IMR-90 (cell line): Measurements from ENCODE around the gene LIMS2. TPM values are rescaled to one million over a fixed set of nuclear protein-coding genes. Genes with fewer than 3 reads are reported as not detected.
A peak's percentile ranks its signal among the peaks of the same experiment; 100 is the strongest.

Source experiments
- ATAC-seq: fragments of 200-7000 bp; cut with Tn5 transposase; 2 replicates; pipeline ENCODE4 v1.9.1; 2020; ENCODE audit warnings: low read depth, mild to moderate bottlenecking, moderate library complexity
- BruUV-seq: library from RNA; stranded (reverse); fragments of 400-500 nt; replicated peaks from 2 replicates; lab custom pipeline; 2021; lab: Mats Ljungman, UMichigan
- CTCF ChIA-PET: fragments of 300-600 bp; formaldehyde crosslinking; extraction: SDS; loops from one replicate; lab custom pipeline; 2021; ENCODE audit warnings: antibody characterized with exemption; lab: Yijun Ruan, JAX
- POLR2A ChIA-PET: fragments of 300-600 bp; sonication (Branson Sonifier 250); formaldehyde crosslinking; loops from one replicate; lab custom pipeline; 2022; ENCODE audit warnings: antibody characterized with exemption; ENCODE audit not compliant: unreplicated experiment; lab: Charles Lee
- DNase-seq: peaks from one replicate; pipeline ENCODE4 v3.0.0; 2013
- H2AFZ ChIP-seq: replicated peaks from 2 replicates; pipeline ENCODE3; 2013; ENCODE audit warnings: low read length, mild to moderate bottlenecking; ENCODE audit not compliant: poor library complexity
- H2AK5ac ChIP-seq: 2 replicates; pipeline ENCODE4 v1.6.1; 2013; ENCODE audit warnings: low read depth, low read length, inconsistent platforms
- H2AK9ac ChIP-seq: replicated peaks from 2 replicates; pipeline ENCODE3; 2013; ENCODE audit warnings: mild to moderate bottlenecking, low read depth, low read length, moderate library complexity; ENCODE audit not compliant: poor library complexity
- H2BK120ac ChIP-seq: 2 replicates; pipeline ENCODE4 v1.6.1; 2013; ENCODE audit warnings: low read depth, low read length, inconsistent platforms
- H2BK15ac ChIP-seq: 3 replicates; pipeline ENCODE4 v1.6.1; 2013; ENCODE audit warnings: low read depth, low read length, inconsistent platforms
- H2BK20ac ChIP-seq: 2 replicates; pipeline ENCODE4 v1.6.1; 2013; ENCODE audit warnings: low read depth, mild to moderate bottlenecking, inconsistent platforms, low read length, moderate library complexity
- H2BK5ac ChIP-seq: 2 replicates; pipeline ENCODE4 v1.6.1; 2013; ENCODE audit warnings: mild to moderate bottlenecking, low read depth, low read length, inconsistent platforms; ENCODE audit not compliant: poor library complexity, severe bottlenecking
- H3K14ac ChIP-seq: replicated peaks from 2 replicates; pipeline ENCODE4 v1.6.1; 2013; ENCODE audit warnings: low read depth, low read length, inconsistent platforms
- H3K18ac ChIP-seq: 2 replicates; pipeline ENCODE4 v1.6.1; 2013; ENCODE audit warnings: low read depth, low read length, control low read depth
- H3K23ac ChIP-seq: 2 replicates; pipeline ENCODE4 v1.6.1; 2013; ENCODE audit warnings: low read depth, low read length, inconsistent platforms
- H3K27ac ChIP-seq: 2 replicates; pipeline ENCODE4 v1.5.1; 2013; ENCODE audit warnings: mild to moderate bottlenecking, control low read depth, low read length; ENCODE audit not compliant: insufficient read depth
- H3K27me3 ChIP-seq: 2 replicates; pipeline ENCODE4 v1.6.1; 2013; ENCODE audit warnings: low read length; ENCODE audit not compliant: control insufficient read depth, insufficient read depth
- H3K36me3 ChIP-seq: 2 replicates; pipeline ENCODE4 v1.6.1; 2013; ENCODE audit warnings: low read length, mixed read lengths; ENCODE audit not compliant: control insufficient read depth, insufficient read depth
- H3K4ac ChIP-seq: 2 replicates; pipeline ENCODE4 v1.6.1; 2013; ENCODE audit warnings: low read depth, low read length, inconsistent platforms
- H3K4me1 ChIP-seq: 2 replicates; pipeline ENCODE4 v1.6.1; 2013; ENCODE audit warnings: low read length, mixed read lengths; ENCODE audit not compliant: control insufficient read depth, insufficient read depth
- H3K4me2 ChIP-seq: 2 replicates; pipeline ENCODE4 v1.6.1; 2013; ENCODE audit warnings: low read depth, mild to moderate bottlenecking, control low read depth, low read length, moderate library complexity
- H3K4me3 ChIP-seq: 2 replicates; pipeline ENCODE4 v1.5.1; 2013; ENCODE audit warnings: low read depth, mild to moderate bottlenecking, control low read depth, low read length, moderate library complexity; ENCODE audit not compliant: insufficient read depth
- H3K56ac ChIP-seq: 2 replicates; pipeline ENCODE4 v1.6.1; 2013; ENCODE audit warnings: low read length, inconsistent platforms; ENCODE audit not compliant: insufficient read depth; ENCODE audit errors: extremely low read depth
- H3K79me1 ChIP-seq, 2 experiments: 2 replicates each; pipeline ENCODE4 v1.6.1; 2013; ENCODE audit warnings: low read length in 2 of 2, inconsistent platforms in 1 of 2, low read depth in 1 of 2
- H3K9ac ChIP-seq: 2 replicates; pipeline ENCODE4 v1.6.1; 2013; ENCODE audit warnings: low read depth, low read length, control low read depth
- H3K9me1 ChIP-seq: 2 replicates; pipeline ENCODE4 v1.6.1; 2013; ENCODE audit warnings: low read length, inconsistent platforms; ENCODE audit not compliant: insufficient read depth
- H3K9me3 ChIP-seq: 2 replicates; pipeline ENCODE4 v1.6.1; 2013; ENCODE audit warnings: low read length; ENCODE audit not compliant: control insufficient read depth, insufficient read depth
- H4K20me1 ChIP-seq: 2 replicates; pipeline ENCODE4 v1.6.1; 2013; ENCODE audit warnings: low read length, inconsistent platforms; ENCODE audit not compliant: insufficient read depth
- H4K5ac ChIP-seq: 2 replicates; pipeline ENCODE4 v1.6.1; 2013; ENCODE audit warnings: mild to moderate bottlenecking, low read depth, low read length, control low read depth
- H4K8ac ChIP-seq, 2 experiments: 2 replicates each; pipeline ENCODE4 v1.6.1; 2013; ENCODE audit warnings: low read depth in 2 of 2, low read length in 2 of 2, control low read depth in 1 of 2, inconsistent platforms in 1 of 2
- H4K91ac ChIP-seq: 2 replicates; pipeline ENCODE4 v1.6.1; 2013; ENCODE audit warnings: low read depth, low read length, inconsistent platforms; ENCODE audit not compliant: insufficient read depth
- CHD1 ChIP-seq: IDR thresholded peaks from 2 replicates; pipeline ENCODE4 v1.6.1; 2012; ENCODE audit warnings: low read depth, low read length, improper control_type of control experiment
- FOS ChIP-seq: fragments of 150-350 bp; IDR thresholded peaks from 2 replicates; pipeline ENCODE4 v1.6.1; 2016; ENCODE audit warnings: low read depth, low read length
- MXI1 ChIP-seq: IDR thresholded peaks from 2 replicates; pipeline ENCODE4 v1.6.1; 2012; ENCODE audit warnings: low read depth, mild to moderate bottlenecking, low read length, moderate library complexity, borderline replicate concordance
- NFE2L2 ChIP-seq: fragments of 150-350 bp; IDR thresholded peaks from 2 replicates; pipeline ENCODE4 v1.6.1; 2016; ENCODE audit warnings: low read depth, mild to moderate bottlenecking, low read length
- POLR2A ChIP-seq: IDR thresholded peaks from 2 replicates; pipeline ENCODE4 v1.6.1; 2012; ENCODE audit warnings: mild to moderate bottlenecking, low read depth, low read length
- RAD21 ChIP-seq: IDR thresholded peaks from 2 replicates; pipeline ENCODE4 v1.6.1; 2012; ENCODE audit warnings: low read length, improper control_type of control experiment
- RFX5 ChIP-seq: IDR thresholded peaks from 2 replicates; pipeline ENCODE4 v1.8.0; 2012; ENCODE audit warnings: low read depth, mild to moderate bottlenecking, low read length, moderate library complexity
- SMC3 ChIP-seq: fragments of 150-350 bp; IDR thresholded peaks from 2 replicates; pipeline ENCODE4 v1.6.1; 2016; ENCODE audit warnings: low read depth, mild to moderate bottlenecking, antibody characterized with exemption, low read length, moderate library complexity
- WGBS, 2 experiments: methylation state at CpG; one replicate each; pipeline versions ENCODE4 v1.1.5 to v1.1.7; 2013; ENCODE audit warnings: missing lambda C conversion rate in 2 of 2; ENCODE audit not compliant: insufficient read length in 1 of 2; ENCODE audit errors: extremely low coverage in 2 of 2; 5-methylcytosine and 5-hydroxymethylcytosine counted together
- dilution Hi-C: fragments of 300-500 bp; cut with HindIII; formaldehyde crosslinking; loops from one replicate; pipeline ENCODE4 v1.14.3; 2018; ENCODE audit warnings: low sequenced_read_pairs; ENCODE audit not compliant: unreplicated experiment
- in situ Hi-C: fragments of 300-500 bp; cut with MboI; formaldehyde crosslinking; loops from 3 replicates; pipeline ENCODE4 v1.14.3; 2019; ENCODE audit warnings: low sequenced_read_pairs, inconsistent platforms, mixed read lengths
- intact Hi-C: fragments of 100-400 bp; cut with micrococcal nuclease; formaldehyde crosslinking; loops from 2 replicates; pipeline ENCODE4 v1.10.0; 2022
- polyA plus RNA-seq, 3 experiments: library from polyadenylated mRNA; depleted of rRNA; stranded (reverse); fragments of >200 nt; gene quantifications; 2 replicates each; pipeline ENCODE4 v1.2.3, GENCODE V29; 2012; ENCODE audit warnings: low replicate concordance in 1 of 3
- total RNA-seq: library from RNA; depleted of rRNA; stranded (reverse); fragments of >200 nt; gene quantifications from 2 replicates; pipeline ENCODE4 v1.2.3, GENCODE V29; 2012

LIMS2 gene
- total and polyA plus RNA-seq, 2 of the 4 experiments (the other 2 are of a cell fraction), result 1.3 to 18.8 TPM

DNA sequence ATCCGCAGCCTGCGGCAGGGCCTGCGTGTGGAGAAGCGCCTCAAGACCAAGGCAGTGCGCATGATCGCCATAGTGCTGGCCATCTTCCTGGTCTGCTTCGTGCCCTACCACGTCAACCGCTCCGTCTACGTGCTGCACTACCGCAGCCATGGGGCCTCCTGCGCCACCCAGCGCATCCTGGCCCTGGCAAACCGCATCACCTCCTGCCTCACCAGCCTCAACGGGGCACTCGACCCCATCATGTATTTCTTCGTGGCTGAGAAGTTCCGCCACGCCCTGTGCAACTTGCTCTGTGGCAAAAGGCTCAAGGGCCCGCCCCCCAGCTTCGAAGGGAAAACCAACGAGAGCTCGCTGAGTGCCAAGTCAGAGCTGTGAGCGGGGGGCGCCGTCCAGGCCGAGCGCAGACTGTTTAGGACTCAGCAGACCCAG lies 23.9 kb downstream of the LIMS2 start:
- DNase-seq (no peak), ATAC-seq (no peak)
- no peak for TF ChIP-seq NFE2L2
- no peak for TF ChIP-seq RFX5
- no peak for TF ChIP-seq POLR2A
- TF ChIP-seq MXI1, result no peak
- TF ChIP-seq CHD1, result no peak
- TF ChIP-seq SMC3, result no peak
- TF ChIP-seq FOS, result no peak
- no peak for TF ChIP-seq RAD21
- Histone ChIP-seq H2BK15ac (no peak overlapping the region), H3K9me1 (peaks cover 17% of the 10 kb centered on the region; the same call in 1 of the 2 replicates), H2BK120ac (no peak overlapping the region), H4K20me1 (peaks cover 7% of the 10 kb centered on the region), H3K79me1 (peaks cover 0 to 16% of the 10 kb centered on the region in 2 experiments; a peak in 2 of 4 replicates), H3K9me3 (no peaks in the 10 kb centered on the region), H2BK20ac (no peak overlapping the region), H3K18ac (no peak overlapping the region), H3K14ac (no peak overlapping the region), H3K56ac (no peak overlapping the region), H2AK9ac (no peak overlapping the region), H2BK5ac (no peak overlapping the region), H2AK5ac (no peak overlapping the region), H3K9ac (no peak overlapping the region), H4K8ac (no peak overlapping the region), H3K4ac (no peak overlapping the region), H2AFZ (peak overlapping the region; percentile 6), H3K4me3 (no peak overlapping the region), H3K27ac (no peak overlapping the region), H3K23ac (no peak overlapping the region), H3K27me3 (no peaks in the 10 kb centered on the region), H4K5ac (no peak overlapping the region), H3K4me2 (no peak overlapping the region), H4K91ac (no peak overlapping the region), H3K36me3 (peaks cover 14% of the 10 kb centered on the region), H3K4me1 (peaks cover 7% of the 10 kb centered on the region; the same call in 1 of the 2 replicates)
- WGBS, 2 experiments, result 89% methylated on average over 20 of the region's 29 CpGs; no CpG with 5 or more reads in 1 of the 2 experiments
- ChIA-PET CTCF (no interaction called here), POLR2A (no interaction called here)
- intact Hi-C loops, result no loop called here
- dilution Hi-C loops, result no loop called here
- in situ Hi-C loops, result no loop called here
- BruUV-seq, result no TSS peak
